Endothelial cell (in vitro differentiated cells): ENCODE results near the gene CHID1. TPM values are rescaled to one million over a fixed set of nuclear protein-coding genes. Genes with fewer than 3 reads are reported as not detected.
A peak's percentile ranks its signal among the peaks of the same experiment; 100 is the strongest.

ENCODE experiments used
- DNase-seq: peaks from one replicate; pipeline ENCODE4 v3.0.0; 2021; ENCODE audit warnings: low spot score
- H3K27ac Mint-ChIP-seq: one replicate; pipeline ENCODE4 v1.8.0; 2021; ENCODE audit warnings: mixed read lengths, inconsistent platforms; ENCODE audit not compliant: unreplicated experiment
- H3K27me3 Mint-ChIP-seq: one replicate; pipeline ENCODE4 v1.8.0; 2021; ENCODE audit warnings: mild to moderate bottlenecking, moderate library complexity, mixed read lengths, inconsistent platforms; ENCODE audit not compliant: unreplicated experiment
- H3K36me3 Mint-ChIP-seq: one replicate; pipeline ENCODE4 v1.8.0; 2021; ENCODE audit warnings: mild to moderate bottlenecking, low read depth, mixed read lengths, inconsistent platforms; ENCODE audit not compliant: unreplicated experiment
- H3K4me1 Mint-ChIP-seq: one replicate; pipeline ENCODE4 v1.8.0; 2021; ENCODE audit warnings: mild to moderate bottlenecking, mixed read lengths, inconsistent platforms; ENCODE audit not compliant: unreplicated experiment
- H3K4me3 Mint-ChIP-seq: one replicate; pipeline ENCODE4 v1.8.0; 2021; ENCODE audit warnings: mild to moderate bottlenecking, mixed read lengths, inconsistent platforms; ENCODE audit not compliant: unreplicated experiment
- H3K9me3 Mint-ChIP-seq: one replicate; pipeline ENCODE4 v1.8.0; 2021; ENCODE audit warnings: mixed read lengths, inconsistent platforms; ENCODE audit not compliant: unreplicated experiment
- CTCF ChIP-seq: fragments of 200-600 bp; sonication (generic); IDR thresholded peaks from one replicate; pipeline ENCODE4 v1.5.0; 2021; ENCODE audit warnings: antibody characterized with exemption; ENCODE audit not compliant: unreplicated experiment
- total RNA-seq: library from RNA; stranded (reverse); fragmentation: NEBNext Ultra II Directional; extraction: Animal tissue kit (Norgen Biotek cat#: 25700); gene quantifications from one replicate; pipeline ENCODE4 v1.2.1, GENCODE V29; 2021; ENCODE audit not compliant: unreplicated experiment

CHID1 gene
- total RNA-seq, 1 donor from 2014 or later = 69.3 TPM

DNA sequence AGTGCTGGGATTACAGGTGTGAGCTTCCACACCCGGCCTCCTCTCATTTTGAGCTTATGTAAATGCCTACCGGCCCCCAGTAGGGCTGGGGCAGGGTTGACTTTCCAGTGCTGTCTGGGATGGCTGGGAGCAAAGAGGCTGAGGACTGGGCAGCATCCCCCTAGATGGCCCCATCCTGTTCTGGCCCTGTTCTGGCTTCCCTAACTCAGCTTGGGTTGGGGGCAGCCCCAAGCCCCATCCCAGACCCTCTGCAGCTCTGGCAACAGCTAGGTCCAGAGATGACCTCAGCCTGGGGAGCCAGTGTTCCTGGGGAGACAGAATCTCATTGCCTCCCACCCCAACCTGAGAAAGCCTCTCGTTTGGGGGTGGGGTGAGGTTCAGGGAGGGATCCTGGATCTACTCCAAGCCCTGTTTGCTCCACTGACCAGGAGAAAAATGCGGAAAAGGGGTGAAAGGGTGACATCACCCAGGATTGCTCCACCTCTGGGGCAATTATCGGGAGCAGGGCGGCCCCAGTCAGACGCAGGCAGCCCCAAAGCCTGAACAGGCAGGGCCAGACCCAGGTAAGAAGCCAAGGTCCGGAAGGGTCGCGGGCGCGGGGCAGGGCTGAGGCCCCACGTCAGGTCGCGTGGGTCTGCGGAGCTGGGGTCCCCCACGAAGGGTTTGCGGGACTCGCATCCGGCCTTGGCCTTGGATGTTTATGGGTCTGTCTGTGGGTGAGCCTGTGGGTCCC, 92.0 kb downstream of the CHID1 start, which contains the start of gene PNPLA2:
Gene PNPLA2, plus strand, starts transcription at position 519 of the 733 bp plus-strand sequence. CDS start 805 bp downstream, outside the sequence.
- Mint-ChIP-seq H3K27ac (no peak within 1 kb of the TSS), H3K4me3 (peak within 1 kb of the TSS; percentile 82), H3K27me3 (peaks cover 3% of the 10 kb centered on the region), H3K4me1 (no peaks in the 10 kb centered on the region), H3K9me3 (no peaks in the 10 kb centered on the region), H3K36me3 (no peaks in the 10 kb centered on the region)
- no peak for TF ChIP-seq CTCF
- peak; percentile 10 for DNase-seq

Other genes with a start within 250 kb of the CHID1 start
- 118 TPM for gene DEAF1, start 215.6 kb downstream of the CHID1 start, total RNA-seq
- gene TMEM80, start 215.0 kb downstream of the CHID1 start, total RNA-seq = 22.9 TPM
- gene EPS8L2, start 204.6 kb downstream of the CHID1 start, total RNA-seq = 8.0 TPM
- gene TALDO1, start 163.3 kb downstream of the CHID1 start, total RNA-seq = 123 TPM
- 36.5 TPM for gene GATD1, start 133.3 kb downstream of the CHID1 start, total RNA-seq
- gene CEND1, start 120.7 kb downstream of the CHID1 start, total RNA-seq = not detected
- 17.8 TPM for gene SLC25A22, start 112.5 kb downstream of the CHID1 start, total RNA-seq
- gene PIDD1, start 105.6 kb downstream of the CHID1 start, total RNA-seq = 13.7 TPM
- 2,188 TPM for gene RPLP2, start 100.8 kb downstream of the CHID1 start, total RNA-seq
- gene PNPLA2, start 91.9 kb downstream of the CHID1 start, total RNA-seq = 40.5 TPM
- 28.8 TPM for gene CRACR2B, start 82.9 kb downstream of the CHID1 start, total RNA-seq
- 49.6 TPM for gene CD151, start 77.9 kb downstream of the CHID1 start, total RNA-seq
- 76.7 TPM for gene POLR2L, start 68.3 kb downstream of the CHID1 start, total RNA-seq
- 26.4 TPM for gene TSPAN4, start 68.0 kb downstream of the CHID1 start, total RNA-seq
- 287 TPM for gene AP2A2, start 15.1 kb upstream of the CHID1 start, total RNA-seq
- gene MUC6, start 125.9 kb upstream of the CHID1 start, total RNA-seq = not detected
- not detected for gene MUC2, start 164.1 kb upstream of the CHID1 start, total RNA-seq
- not detected for gene MUC5AC, start 247.1 kb upstream of the CHID1 start, total RNA-seq